Testis (tissue), 2 donors: ENCODE results near the gene AMBP.

Experiments
- CTCF ChIP-seq, 3 experiments: fragments of 450-650 bp in 2 of 3; fragments of 200-600 bp in 1 of 3; sonication (generic) in 1 of 3; IDR thresholded peaks; one replicate each; pipeline ENCODE4 v1.5.1; 2016 to 2019; ENCODE audit warnings: antibody characterized with exemption in 3 of 3, mild to moderate bottlenecking in 2 of 3, moderate library complexity in 1 of 3
- POLR2A ChIP-seq: fragments of 450-650 bp; IDR thresholded peaks from one replicate; pipeline ENCODE4 v1.6.1; 2017; ENCODE audit warnings: antibody characterized with exemption, mild to moderate bottlenecking, moderate library complexity

GRCh38 chr9:114029311-114030170 lies 48.6 kb downstream of the AMBP start:
- TF ChIP-seq CTCF (IDR thresholded peaks at IDR 0.05) (no peak), POLR2A (no peak)
